CD4-positive, alpha-beta T cell (primary cell): ENCODE results near the gene SAMD3. TPM values are rescaled to one million over a fixed set of nuclear protein-coding genes. Genes with fewer than 3 reads are reported as not detected.
"Not testable (repeated sequence)": the region's sequence is repeated elsewhere in the genome, so short reads cannot be mapped to it uniquely, and the experiment has no call there.

Experiments
- ATAC-seq: fragments of 200-7000 bp; cut with Tn5 transposase; one replicate; pipeline ENCODE4 v1.10.0; 2022; ENCODE audit warnings: mild to moderate bottlenecking; ENCODE audit not compliant: poor library complexity
- CTCF ChIA-PET: fragments of 350-600 bp; sonication (Branson Sonifier 250); formaldehyde crosslinking; loops from one replicate; lab custom pipeline; 2021; ENCODE audit warnings: antibody characterized with exemption, inconsistent platforms; lab: Charles Lee
- POLR2A ChIA-PET: fragments of 350-600 bp; sonication (Branson Sonifier 250); formaldehyde crosslinking; loops from one replicate; lab custom pipeline; 2021; ENCODE audit warnings: antibody characterized with exemption, inconsistent platforms; lab: Charles Lee
- DNase-seq, 14 experiments: peaks; one replicate each; pipeline ENCODE4 v3.0.0-alpha.2; 2013 to 2020; ENCODE audit warnings: mixed read lengths in 2 of 14
- H3K27ac ChIP-seq, 2 donors: one replicate each; pipeline versions ENCODE4 v1.5.1 to v1.7.0; 2013; ENCODE audit warnings: low read length in 2 of 2, low read depth in 1 of 2, mild to moderate bottlenecking in 1 of 2
- H3K27me3 ChIP-seq, 2 experiments: 1 replicate in 1 of 2; 2 replicates in 1 of 2; pipeline versions ENCODE4 v1.6.1 to v1.7.0; 2013; ENCODE audit warnings: low read length in 2 of 2, control low read depth in 1 of 2, mild to moderate bottlenecking in 1 of 2, moderate library complexity in 1 of 2; ENCODE audit not compliant: insufficient read depth in 2 of 2, control insufficient read depth in 1 of 2
- H3K36me3 ChIP-seq: one replicate; pipeline ENCODE4 v1.6.1; 2013; ENCODE audit warnings: low read length, control low read depth; ENCODE audit not compliant: insufficient read depth
- H3K4me1 ChIP-seq: one replicate; pipeline ENCODE4 v1.6.1; 2013; ENCODE audit warnings: low read length, control low read depth; ENCODE audit not compliant: insufficient read depth
- H3K4me3 ChIP-seq: one replicate; pipeline ENCODE4 v1.5.1; 2013; ENCODE audit warnings: mild to moderate bottlenecking, low read length, moderate library complexity
- H3K9me3 ChIP-seq, 2 experiments: 1 replicate in 1 of 2; 2 replicates in 1 of 2; pipeline versions ENCODE4 v1.6.1 to v1.7.0; 2013; ENCODE audit warnings: low read length in 2 of 2, mild to moderate bottlenecking in 2 of 2, control low read depth in 1 of 2, moderate library complexity in 1 of 2; ENCODE audit not compliant: control insufficient read depth in 1 of 2, insufficient read depth in 1 of 2
- H3K27ac Mint-ChIP-seq: one replicate; pipeline ENCODE4 v1.8.0; 2020; ENCODE audit warnings: mixed read lengths
- H3K27me3 Mint-ChIP-seq: one replicate; pipeline ENCODE4 v1.8.0; 2021; ENCODE audit warnings: mixed read lengths
- H3K36me3 Mint-ChIP-seq: one replicate; pipeline ENCODE4 v1.8.0; 2021; ENCODE audit warnings: low read depth, mixed read lengths
- H3K4me1 Mint-ChIP-seq: one replicate; pipeline ENCODE4 v1.8.0; 2021; ENCODE audit warnings: low read depth, mixed read lengths
- H3K4me3 Mint-ChIP-seq: one replicate; pipeline ENCODE4 v1.8.0; 2020; ENCODE audit warnings: mild to moderate bottlenecking, mixed read lengths
- H3K9me3 Mint-ChIP-seq: one replicate; pipeline ENCODE4 v1.8.0; 2020; ENCODE audit warnings: mixed read lengths
- CTCF ChIP-seq: fragments of 200-600 bp; IDR thresholded peaks from one replicate; pipeline ENCODE4 v1.8.0; 2022; ENCODE audit warnings: antibody characterized with exemption, mild to moderate bottlenecking
- intact Hi-C, 2 experiments: fragments of 100-400 bp; cut with DNase I in 1 of 2; cut with micrococcal nuclease in 1 of 2; formaldehyde crosslinking; loops; one replicate each; pipeline versions ENCODE4 v1.15.1 to v1.9.0; 2023 to 2025; cut with DNase I, micrococcal nuclease
- polyA plus RNA-seq, 2 donors: library from polyadenylated mRNA; unstranded; fragments of 120-200 nt; gene quantifications; one replicate each; pipeline ENCODE4 v1.2.1, GENCODE V29; 2013
- total RNA-seq, 174 experiments: library from RNA in 2 of 174; stranded (reverse) in 2 of 174; gene quantifications; one replicate each; pipeline ENCODE4 v1.2.3 and lab custom pipeline; 2021 to 2026

The SAMD3 gene, protein sequence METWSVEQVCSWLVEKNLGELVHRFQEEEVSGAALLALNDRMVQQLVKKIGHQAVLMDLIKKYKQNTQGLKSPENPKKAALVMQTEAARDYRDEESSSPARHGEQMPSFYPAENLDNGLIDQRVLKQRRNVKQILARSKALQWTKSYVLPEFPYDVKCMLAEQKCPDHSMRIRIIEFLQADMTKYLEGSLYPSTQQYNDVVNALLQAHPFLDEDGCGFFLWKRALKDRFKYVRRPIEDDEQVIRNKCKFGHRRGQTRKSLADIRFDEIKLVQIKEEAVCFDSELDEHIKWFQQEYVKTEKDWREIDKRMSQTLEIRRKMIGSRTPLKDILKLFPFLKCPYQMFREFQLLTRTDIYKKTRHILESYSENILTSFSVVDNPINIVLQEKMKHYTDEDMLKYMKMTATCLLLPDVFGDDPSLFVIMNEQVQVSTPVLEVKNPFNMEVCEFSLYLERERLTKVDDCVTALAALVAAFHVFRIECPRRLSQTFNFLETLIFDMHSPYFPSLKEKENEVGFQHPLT
- 10 to 100 TPM; 24.3 to 28.7 TPM for total RNA-seq
- polyA plus RNA-seq (2013, experiment 1 of 2), result 64.9 TPM
- polyA plus RNA-seq (2013, experiment 2 of 2), result 67.1 TPM
- total RNA-seq (lab: John Stamatoyannopoulos, UW), result 0.33 to 54.3 (median 17.4) reads per million in 172 experiments

GRCh38 chr6:130222775-130223174, at the start of gene SAMD3:
Gene SAMD3, minus strand, starts transcription at chr6:130222951. Its CDS starts 7,678 bp downstream, at chr6:130215273.
- Histone ChIP-seq H3K27me3 (no peaks in the 10 kb centered on the region), H3K36me3 (no peaks in the 10 kb centered on the region), H3K4me1 (peaks cover 24% of the 10 kb centered on the region), H3K9me3 (no peaks in the 10 kb centered on the region), H3K4me3 (peak within 1 kb of the TSS; percentile 48), H3K27ac (peak within 1 kb of the TSS; percentile 13 to 67)
- Mint-ChIP-seq H3K4me1 (peaks cover 48% of the 10 kb centered on the region), H3K9me3 (peaks cover 18% of the 10 kb centered on the region), H3K27me3 (no peaks in the 10 kb centered on the region), H3K36me3 (peaks cover 10% of the 10 kb centered on the region), H3K27ac (peak within 1 kb of the TSS; percentile 92), H3K4me3 (peak within 1 kb of the TSS; percentile 87)
- DNase-seq, result peak in 5 of 14 experiments; percentile 10 to 76 (median 46)
- intact Hi-C loops, result loop anchor here in 1 of 2 experiments (5.0 kb wide), 1 partner anchor 85 kb away; no protein-coding TSS in a partner anchor
- ATAC-seq, result peak; percentile 58
- ChIA-PET CTCF (interaction anchor here (1.3 to 1.8 kb wide), 3 partner anchors 8 to 17 kb away, joined by 5 to 8 read pairs (median 5); no protein-coding TSS in a partner anchor), POLR2A (interaction anchor here (0.5 to 1.6 kb wide), 11 partner anchors 8 to 353 kb away, joined by 3 to 6 read pairs (median 4); no protein-coding TSS in a partner anchor)
- TF ChIP-seq CTCF, result no peak

DNA sequence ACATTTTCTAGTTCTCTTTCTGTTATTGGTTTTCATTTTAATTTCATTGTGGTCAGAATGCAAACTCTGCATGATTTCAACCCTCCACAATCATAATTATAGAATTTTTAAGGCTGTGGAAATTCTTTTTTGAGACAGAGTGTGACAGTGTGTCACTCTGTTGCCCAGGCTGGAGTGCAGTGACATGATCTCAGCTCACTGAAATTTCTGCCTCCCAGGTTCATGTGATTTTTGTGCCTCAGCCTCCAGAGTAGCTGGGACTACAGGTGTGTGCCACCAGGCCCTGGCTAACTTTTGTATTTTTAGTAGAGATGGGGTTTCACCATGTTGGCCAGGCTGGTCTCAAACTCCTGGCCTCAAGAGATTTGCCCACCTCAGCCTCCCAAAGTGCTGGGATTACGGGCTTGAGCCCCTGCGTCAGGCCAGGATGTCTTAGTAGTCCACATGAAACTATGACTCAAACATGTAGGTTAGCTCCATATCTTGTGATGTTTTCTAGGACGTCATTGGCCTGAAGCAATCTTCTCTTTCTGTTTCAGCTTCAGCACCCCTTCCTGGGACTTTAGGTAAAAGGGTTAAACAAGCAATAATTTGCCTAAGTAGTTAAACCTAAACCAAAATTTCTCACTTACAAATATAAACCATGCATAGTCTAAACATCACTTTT, 47.4 kb upstream of the SAMD3 start:
- H3K27ac ChIP-seq, result no peak overlapping the region
- intact Hi-C loops, result no loop called here
- H3K36me3 Mint-ChIP-seq, result peaks cover 11% of the 10 kb centered on the region
- CTCF ChIA-PET, result no interaction called here
- DNase-seq, result peak in 1 of 14 experiments; percentile 9
- no peaks in the 10 kb centered on the region for H3K4me1 ChIP-seq
- H3K4me3 Mint-ChIP-seq, result no peak overlapping the region
- no peak overlapping the region for H3K4me3 ChIP-seq
- H3K27ac Mint-ChIP-seq, result no peak overlapping the region
- H3K27me3 Mint-ChIP-seq, result no peaks in the 10 kb centered on the region
- POLR2A ChIA-PET, result no interaction called here
- peaks cover 6% of the 10 kb centered on the region for H3K9me3 Mint-ChIP-seq
- no peaks in the 10 kb centered on the region for H3K4me1 Mint-ChIP-seq
- no peaks in the 10 kb centered on the region for H3K36me3 ChIP-seq
- no peak for TF ChIP-seq CTCF
- H3K27me3 ChIP-seq, result no peaks in the 10 kb centered on the region
- no peak for ATAC-seq
- H3K9me3 ChIP-seq, result peaks cover 0 to 19% of the 10 kb centered on the region in 2 experiments

- intact Hi-C loops, result not testable (repeated sequence)
These were observed 42.8 kb upstream of the SAMD3 start for GRCh38 chr6:130265553-130265952.

More at GRCh38 chr6:130265553-130265952, 42.8 kb upstream of the SAMD3 start:
- H3K9me3 ChIP-seq, H3K27ac Mint-ChIP-seq, H3K27me3 ChIP-seq, H3K4me1 Mint-ChIP-seq, H3K9me3 Mint-ChIP-seq, H3K4me3 ChIP-seq, DNase-seq, POLR2A ChIA-PET, H3K36me3 Mint-ChIP-seq, CTCF ChIA-PET, H3K27me3 Mint-ChIP-seq, H3K36me3 ChIP-seq, ATAC-seq, H3K4me1 ChIP-seq, H3K27ac ChIP-seq, H3K4me3 Mint-ChIP-seq: not testable (repeated sequence)
